Measurements from ENCODE around the gene ALG1.
"Not testable (repeated sequence)": the region's sequence is repeated elsewhere in the genome, so short reads cannot be mapped to it uniquely, and the experiment has no call there.

Gene ALG1

DNA sequence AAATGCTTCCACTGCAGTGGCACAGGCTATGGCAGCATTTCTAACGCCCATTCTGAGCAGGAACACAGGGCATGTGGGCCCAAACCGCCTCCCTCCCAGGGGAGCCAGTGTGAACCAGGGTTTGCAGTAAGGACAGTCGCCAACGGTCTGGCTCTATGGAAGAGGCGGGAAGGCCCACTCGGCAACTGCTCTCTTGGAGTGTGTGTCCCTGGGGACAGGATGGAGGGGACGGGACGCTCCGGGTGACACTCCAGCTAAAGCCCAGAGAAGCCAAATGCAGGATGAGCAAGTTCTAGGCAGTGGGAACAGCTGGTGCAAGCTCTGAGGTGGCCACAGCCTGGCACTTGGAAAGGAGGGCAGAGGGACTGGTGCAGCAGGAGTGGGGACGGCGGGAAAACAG, 22.1 kb downstream of the ALG1 start:
- not testable (repeated sequence) for H4K20me1 ChIP-seq (ENCODE audit: low read depth, low read length); H3K27me3 ChIP-seq (ENCODE audit: low read length); H3K79me2 ChIP-seq (ENCODE audit: insufficient read depth, low read length)

DNA sequence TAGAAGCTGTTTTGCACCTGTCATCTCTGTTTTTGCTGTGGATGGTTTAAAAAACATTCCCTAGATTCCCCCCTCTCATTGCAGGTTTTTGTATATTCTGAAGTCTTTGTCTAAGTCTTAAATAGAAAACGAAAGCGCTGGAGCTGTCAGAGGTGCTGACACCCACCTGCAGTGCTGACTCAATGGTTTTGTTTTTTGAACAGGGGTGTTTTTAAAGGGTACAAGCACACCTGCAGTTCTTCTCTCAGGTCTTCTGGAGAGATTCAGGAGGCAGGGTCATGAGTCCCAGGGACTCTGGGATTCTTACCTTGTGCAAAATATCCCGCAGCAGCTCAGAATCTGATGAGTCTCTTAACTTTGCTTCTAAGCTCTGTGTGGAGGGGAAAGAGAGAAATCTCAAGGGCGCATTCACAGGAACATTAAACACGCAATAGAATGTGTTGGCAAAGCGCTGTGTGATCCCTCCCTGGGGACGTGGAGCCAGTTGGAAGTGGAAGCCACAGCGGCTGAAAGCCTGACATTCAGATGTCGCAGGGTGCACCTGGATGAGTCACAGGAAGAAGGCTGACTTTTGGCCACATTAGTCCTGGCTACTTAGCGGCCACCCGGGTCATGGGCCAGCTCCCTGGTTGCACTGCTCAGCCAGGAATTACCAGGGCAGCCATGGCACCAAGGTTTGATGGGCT, 23.6 kb downstream of the ALG1 start:
- not testable (repeated sequence) for H3K4me2 ChIP-seq (ENCODE audit: low read depth, low read length, poor library complexity, severe bottlenecking); H3K4me3 ChIP-seq (ENCODE audit: insufficient read depth, low read length, poor library complexity, severe bottlenecking); H3K9me3 ChIP-seq (ENCODE audit: insufficient read depth, low read length); H3K36me3 ChIP-seq (ENCODE audit: low read length); H3F3A ChIP-seq (ENCODE audit: insufficient read depth); H3K79me2 ChIP-seq (ENCODE audit: insufficient read depth, low read length); H2AFZ ChIP-seq (ENCODE audit: low read depth, low read length, severe bottlenecking); H3K9me2 ChIP-seq (replicated peaks; ENCODE audit: insufficient read depth, low read length); H3K27ac ChIP-seq (ENCODE audit: low read depth, low read length); H3K27me3 ChIP-seq (ENCODE audit: low read length); H4K20me1 ChIP-seq (ENCODE audit: low read depth, low read length); H3K9ac ChIP-seq (ENCODE audit: low read length)

More for the DNA sequence above, 22.1 kb downstream of the ALG1 start:
- not testable (repeated sequence) for H3K27ac ChIP-seq (ENCODE audit: low read depth, low read length); H3F3A ChIP-seq (ENCODE audit: insufficient read depth); H3K9me3 ChIP-seq (ENCODE audit: insufficient read depth, low read length); H3K9me2 ChIP-seq (replicated peaks; ENCODE audit: insufficient read depth, low read length); H3K9ac ChIP-seq (ENCODE audit: low read length); H3K4me2 ChIP-seq (ENCODE audit: low read depth, low read length, poor library complexity, severe bottlenecking); H3K4me3 ChIP-seq (ENCODE audit: insufficient read depth, low read length, poor library complexity, severe bottlenecking); H2AFZ ChIP-seq (ENCODE audit: low read depth, low read length, severe bottlenecking); H3K36me3 ChIP-seq (ENCODE audit: low read length)

DNA sequence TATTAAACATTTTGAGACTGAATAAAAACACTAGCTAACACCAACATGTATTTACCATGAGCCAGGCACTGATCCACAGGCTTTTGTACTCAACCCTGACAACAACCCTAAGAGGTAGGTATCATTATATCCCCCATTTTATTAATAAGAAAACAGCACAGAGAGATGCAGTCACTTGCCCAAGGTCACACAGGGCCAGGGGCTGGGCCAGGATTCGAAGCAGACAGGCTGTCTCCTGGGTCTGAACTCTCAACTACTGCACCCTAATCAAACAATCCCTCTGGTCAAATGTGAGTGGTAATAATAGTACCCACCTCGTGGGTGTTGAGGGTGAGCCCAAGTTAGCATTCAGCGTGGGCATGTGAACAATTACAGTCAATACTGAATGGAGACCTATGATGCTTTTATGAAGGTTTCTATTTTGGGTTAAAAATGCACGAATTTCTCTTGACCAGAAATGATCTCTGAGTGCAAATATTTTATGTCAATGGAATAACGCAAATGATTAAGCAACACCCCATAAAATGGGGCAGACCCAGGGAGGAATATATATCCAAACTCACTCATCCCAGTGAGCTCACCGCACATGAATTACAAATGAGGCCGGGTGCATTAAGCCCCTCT, 24.9 kb downstream of the ALG1 start:
- Histone ChIP-seq H3K4me3 (ENCODE audit: insufficient read depth, low read length, poor library complexity, severe bottlenecking) (peak overlapping the region; percentile 88), H3K4me2 (ENCODE audit: low read depth, low read length, poor library complexity, severe bottlenecking) (peak overlapping the region; percentile 75), H3K9ac (ENCODE audit: low read length) (peak overlapping the region; percentile 88)
- not testable (repeated sequence) for H3K9me3 ChIP-seq (ENCODE audit: insufficient read depth, low read length); H3K27me3 ChIP-seq (ENCODE audit: low read length); H3K36me3 ChIP-seq (ENCODE audit: low read length); H3K27ac ChIP-seq (ENCODE audit: low read depth, low read length); H3K79me2 ChIP-seq (ENCODE audit: insufficient read depth, low read length); H3K9me2 ChIP-seq (replicated peaks; ENCODE audit: insufficient read depth, low read length); H4K20me1 ChIP-seq (ENCODE audit: low read depth, low read length); H3F3A ChIP-seq (ENCODE audit: insufficient read depth); H2AFZ ChIP-seq (ENCODE audit: low read depth, low read length, severe bottlenecking)

DNA sequence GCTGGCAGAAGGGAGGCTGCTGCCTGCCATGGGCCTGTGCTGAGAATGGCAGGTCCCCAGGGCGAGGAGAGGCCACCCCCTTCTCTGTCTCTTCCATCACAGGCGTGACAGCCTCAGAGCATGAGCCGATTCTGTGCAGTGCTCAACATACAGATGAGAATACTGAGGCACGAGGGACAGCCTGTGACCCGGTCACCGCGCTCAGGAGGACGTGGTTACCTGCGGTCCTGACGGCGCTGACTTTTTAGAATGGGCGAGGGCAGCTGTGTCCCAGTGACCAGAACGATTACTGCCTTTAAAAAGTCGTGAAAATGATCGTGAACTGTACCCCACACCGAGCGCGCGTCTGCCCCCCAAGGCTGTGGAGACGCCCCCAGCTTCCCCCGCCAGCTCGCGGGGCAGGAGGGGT, 25.4 kb downstream of the ALG1 start:
- not testable (repeated sequence) for H3K79me2 ChIP-seq (ENCODE audit: insufficient read depth, low read length); H4K20me1 ChIP-seq (ENCODE audit: low read depth, low read length); H3F3A ChIP-seq (ENCODE audit: insufficient read depth); H3K9me2 ChIP-seq (replicated peaks; ENCODE audit: insufficient read depth, low read length); H3K27me3 ChIP-seq (ENCODE audit: low read length); H3K9me3 ChIP-seq (ENCODE audit: insufficient read depth, low read length); H3K36me3 ChIP-seq (ENCODE audit: low read length); H3K27ac ChIP-seq (ENCODE audit: low read depth, low read length)
- Histone ChIP-seq H3K4me2 (ENCODE audit: low read depth, low read length, poor library complexity, severe bottlenecking) (peak overlapping the region; percentile 75), H2AFZ (ENCODE audit: low read depth, low read length, severe bottlenecking) (peak overlapping the region; percentile 76), H3K9ac (ENCODE audit: low read length) (peak overlapping the region; percentile 88), H3K4me3 (ENCODE audit: insufficient read depth, low read length, poor library complexity, severe bottlenecking) (peak overlapping the region; percentile 88)

DNA sequence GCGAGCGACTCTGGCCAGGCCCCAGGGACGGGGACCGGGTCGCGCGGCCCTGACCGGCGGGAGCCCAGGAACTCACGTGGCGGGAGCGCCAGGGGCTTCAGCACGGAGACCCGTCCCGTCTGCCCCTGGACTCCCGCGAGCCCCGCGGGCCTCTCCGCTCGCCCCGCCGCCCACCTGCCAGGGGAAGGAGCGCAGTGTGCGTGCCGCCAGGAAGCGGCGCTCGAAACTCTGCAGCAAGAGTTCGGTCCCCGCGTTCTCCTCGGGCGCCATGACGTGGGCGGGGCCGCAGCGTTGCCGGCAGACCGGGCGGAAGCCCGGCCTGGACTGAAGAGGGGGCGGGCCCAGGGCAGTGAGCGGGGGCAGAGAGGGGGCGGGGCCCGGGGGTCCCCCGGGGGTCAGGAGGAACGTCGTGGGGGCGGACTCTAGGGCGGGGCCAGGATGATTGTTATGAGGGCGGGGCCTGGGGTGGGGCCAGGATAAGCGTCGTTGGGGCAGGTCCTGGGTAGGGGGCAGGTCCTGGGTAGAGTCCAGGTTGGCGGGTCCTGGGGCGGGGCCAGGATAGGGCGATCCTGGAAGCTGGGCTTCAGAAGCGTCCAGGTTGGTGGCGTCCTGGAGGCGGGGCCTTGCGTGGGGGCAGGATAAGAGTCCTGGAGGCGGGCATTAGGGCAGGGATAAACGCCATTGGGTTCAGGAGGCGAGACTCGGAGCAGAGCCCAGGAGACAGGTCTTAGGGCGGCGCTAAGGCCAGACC, 26.0 kb downstream of the ALG1 start, which contains the start of gene EEF2KMT:
Gene EEF2KMT (minus strand): TSS at position 326 of the 751 bp plus-strand sequence. CDS start 56 bp downstream, at position 270.
- H4K20me1 ChIP-seq (ENCODE audit: low read depth, low read length); H3K27ac ChIP-seq (ENCODE audit: low read depth, low read length); H3K9me3 ChIP-seq (ENCODE audit: insufficient read depth, low read length); H3F3A ChIP-seq (ENCODE audit: insufficient read depth); H3K9me2 ChIP-seq (replicated peaks; ENCODE audit: insufficient read depth, low read length); H3K27me3 ChIP-seq (ENCODE audit: low read length); H3K79me2 ChIP-seq (ENCODE audit: insufficient read depth, low read length); H3K36me3 ChIP-seq (ENCODE audit: low read length): not testable (repeated sequence)
- Histone ChIP-seq H2AFZ (ENCODE audit: low read depth, low read length, severe bottlenecking) (peak within 1 kb of the TSS; percentile 76), H3K9ac (ENCODE audit: low read length) (peak within 1 kb of the TSS; percentile 88), H3K4me3 (ENCODE audit: insufficient read depth, low read length, poor library complexity, severe bottlenecking) (peak within 1 kb of the TSS; percentile 88), H3K4me2 (ENCODE audit: low read depth, low read length, poor library complexity, severe bottlenecking) (peak within 1 kb of the TSS; percentile 75)

DNA sequence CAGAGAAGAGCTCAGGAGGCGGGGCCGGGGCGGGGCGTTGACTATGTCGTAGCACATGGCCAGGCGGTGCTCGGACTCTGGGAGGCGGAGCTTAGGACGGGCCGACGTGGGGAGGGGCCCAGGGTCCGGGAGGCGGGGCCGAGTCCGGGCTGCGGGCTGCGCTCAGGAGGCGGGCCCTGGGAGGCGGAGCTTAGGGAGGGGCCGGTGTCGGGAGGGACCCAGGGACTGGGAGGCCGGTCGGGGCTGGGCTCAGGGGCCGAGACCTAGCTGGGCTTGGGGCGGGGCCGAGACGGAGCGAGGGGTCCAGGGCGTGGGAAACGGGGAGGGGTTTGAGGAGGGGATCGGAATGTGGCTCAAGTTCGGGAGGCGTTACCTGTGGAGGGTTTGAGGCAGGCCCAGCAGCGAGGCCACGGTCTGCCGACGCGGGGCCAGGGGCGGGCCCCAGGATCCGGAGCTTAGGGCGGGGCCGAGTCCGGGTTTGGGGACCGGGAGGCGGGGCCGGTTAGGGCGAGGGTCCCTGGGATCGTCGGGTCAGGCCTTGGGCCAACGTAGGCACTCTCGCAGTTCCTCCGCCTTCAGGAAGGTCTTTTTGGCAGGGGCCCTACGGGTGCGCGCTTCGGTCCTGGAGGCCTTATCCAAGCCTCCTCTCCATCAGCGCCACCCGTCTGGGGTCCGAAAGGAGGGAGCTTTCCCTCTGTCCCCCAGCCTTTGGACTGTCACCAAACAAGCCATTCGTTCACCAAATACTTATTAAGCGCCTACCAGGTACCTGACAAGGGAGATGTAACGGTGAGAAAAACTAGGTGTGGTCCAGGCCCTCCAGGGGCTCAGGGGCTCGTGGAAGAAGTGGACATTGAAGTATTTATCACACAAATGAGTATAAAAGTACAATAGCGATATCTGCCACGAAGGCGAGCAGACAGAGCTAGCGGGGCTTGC, 26.8 kb downstream of the ALG1 start:
- not testable (repeated sequence) for H3K9me3 ChIP-seq (ENCODE audit: insufficient read depth, low read length); H4K20me1 ChIP-seq (ENCODE audit: low read depth, low read length); H3K79me2 ChIP-seq (ENCODE audit: insufficient read depth, low read length); H3K9me2 ChIP-seq (replicated peaks; ENCODE audit: insufficient read depth, low read length); H3F3A ChIP-seq (ENCODE audit: insufficient read depth); H3K27ac ChIP-seq (ENCODE audit: low read depth, low read length); H3K27me3 ChIP-seq (ENCODE audit: low read length); H3K36me3 ChIP-seq (ENCODE audit: low read length)
- H2AFZ ChIP-seq (ENCODE audit: low read depth, low read length, severe bottlenecking): peak overlapping the region; percentile 68
- peak overlapping the region; percentile 45 for H3K9ac ChIP-seq (ENCODE audit: low read length)
- peak overlapping the region; percentile 58 for H3K4me2 ChIP-seq (ENCODE audit: low read depth, low read length, poor library complexity, severe bottlenecking)
- peak overlapping the region; percentile 45 for H3K4me3 ChIP-seq (ENCODE audit: insufficient read depth, low read length, poor library complexity, severe bottlenecking)

DNA sequence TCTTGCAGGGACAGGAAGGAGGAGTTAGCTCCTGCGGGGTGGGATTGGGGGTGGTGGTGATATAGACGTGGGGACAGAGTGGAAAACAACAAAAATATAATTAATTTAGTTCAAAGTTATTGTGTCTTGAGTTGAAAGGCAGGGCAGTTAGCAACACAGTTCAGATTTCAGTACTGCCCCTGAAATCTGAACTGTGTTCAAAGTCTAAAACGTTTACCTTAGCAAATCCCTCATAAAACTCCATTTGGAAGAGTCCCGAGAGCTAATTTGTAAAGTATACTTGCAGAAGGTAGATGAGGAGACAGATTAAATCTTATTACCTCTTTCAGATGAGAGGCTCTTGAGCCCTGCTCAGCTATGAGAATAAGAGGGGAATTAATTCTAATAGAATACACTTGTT, 27.5 kb downstream of the ALG1 start:
- not testable (repeated sequence) for H2AFZ ChIP-seq (ENCODE audit: low read depth, low read length, severe bottlenecking); H3F3A ChIP-seq (ENCODE audit: insufficient read depth); H3K9me3 ChIP-seq (ENCODE audit: insufficient read depth, low read length); H3K27ac ChIP-seq (ENCODE audit: low read depth, low read length); H3K4me2 ChIP-seq (ENCODE audit: low read depth, low read length, poor library complexity, severe bottlenecking); H3K36me3 ChIP-seq (ENCODE audit: low read length); H4K20me1 ChIP-seq (ENCODE audit: low read depth, low read length); H3K27me3 ChIP-seq (ENCODE audit: low read length); H3K9ac ChIP-seq (ENCODE audit: low read length); H3K9me2 ChIP-seq (replicated peaks; ENCODE audit: insufficient read depth, low read length); H3K79me2 ChIP-seq (ENCODE audit: insufficient read depth, low read length); H3K4me3 ChIP-seq (ENCODE audit: insufficient read depth, low read length, poor library complexity, severe bottlenecking)

Measured in SU-DHL-6 (cell line).